GM12891 (cell line): ENCODE data around the gene APC2.
"Not testable (repeated sequence)": the region's sequence is repeated elsewhere in the genome, so short reads cannot be mapped to it uniquely, and the experiment has no call there.

Experiments used
- POLR2A ChIP-seq: IDR thresholded peaks from 2 replicates; pipeline ENCODE4 v1.6.1; 2011; ENCODE audit warnings: low read depth, low read length, control low read depth
- POLR2AphosphoS5 ChIP-seq: IDR thresholded peaks from 2 replicates; pipeline ENCODE4 v1.6.1; 2011; ENCODE audit warnings: low read depth, low read length, control low read depth

DNA sequence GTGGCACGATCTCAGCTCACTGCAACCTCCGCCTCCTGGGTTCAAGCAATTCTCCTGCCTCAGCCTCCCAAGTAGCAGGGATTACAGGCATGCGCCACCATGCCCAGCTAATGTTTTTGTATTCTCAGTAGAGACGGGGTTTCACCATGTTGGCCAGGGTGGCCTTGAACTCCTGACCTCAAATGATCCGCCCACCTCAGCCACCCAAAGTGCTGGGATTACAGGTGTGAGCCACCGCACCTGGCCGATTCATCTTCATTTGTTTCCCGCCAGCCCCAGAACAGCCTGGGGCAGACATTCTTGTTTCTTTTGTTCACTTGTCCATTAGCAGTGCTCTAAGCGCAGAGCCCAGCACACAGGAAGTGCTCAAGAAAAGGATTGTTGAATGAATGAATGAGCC lies 27.1 kb downstream of the APC2 start:
- TF ChIP-seq POLR2A, POLR2AphosphoS5: not testable (repeated sequence)
